WI38 (cell line): ENCODE data around the gene KIF26B.
"Not testable (repeated sequence)": the region's sequence is repeated elsewhere in the genome, so short reads cannot be mapped to it uniquely, and the experiment has no call there.

ENCODE experiments used
- H3K4me3 ChIP-seq: 2 replicates; pipeline ENCODE4 v1.5.1; 2011; ENCODE audit warnings: low read depth, mild to moderate bottlenecking, control low read depth, low read length
- TF ChIP-seq, protein P1 (sequence below): IDR thresholded peaks from 2 replicates; pipeline ENCODE4 v1.5.1; 2012; ENCODE audit warnings: low read depth, mild to moderate bottlenecking, control low read depth, low read length

The KIF26B gene

DNA sequence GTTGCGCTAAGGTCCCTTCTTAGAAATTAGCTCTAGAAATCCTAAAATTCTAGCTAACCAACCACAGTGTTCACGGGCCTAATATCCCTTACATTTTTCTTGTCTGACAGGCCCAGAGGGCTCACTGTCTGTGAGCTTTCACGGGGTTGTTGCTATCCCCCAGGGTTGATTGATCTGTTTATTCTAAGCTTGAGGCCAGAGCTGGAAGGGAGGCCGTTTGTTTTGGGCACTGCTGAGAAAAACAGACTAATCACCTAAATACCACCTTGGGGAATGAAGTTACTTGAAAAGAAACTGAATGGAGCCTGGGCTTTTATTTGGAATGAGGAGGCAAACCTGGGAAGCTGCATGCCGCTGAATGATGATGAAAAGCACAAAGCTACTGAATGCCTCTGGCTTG, 162.4 kb downstream of the KIF26B start:
- TF ChIP-seq, protein P1, sequence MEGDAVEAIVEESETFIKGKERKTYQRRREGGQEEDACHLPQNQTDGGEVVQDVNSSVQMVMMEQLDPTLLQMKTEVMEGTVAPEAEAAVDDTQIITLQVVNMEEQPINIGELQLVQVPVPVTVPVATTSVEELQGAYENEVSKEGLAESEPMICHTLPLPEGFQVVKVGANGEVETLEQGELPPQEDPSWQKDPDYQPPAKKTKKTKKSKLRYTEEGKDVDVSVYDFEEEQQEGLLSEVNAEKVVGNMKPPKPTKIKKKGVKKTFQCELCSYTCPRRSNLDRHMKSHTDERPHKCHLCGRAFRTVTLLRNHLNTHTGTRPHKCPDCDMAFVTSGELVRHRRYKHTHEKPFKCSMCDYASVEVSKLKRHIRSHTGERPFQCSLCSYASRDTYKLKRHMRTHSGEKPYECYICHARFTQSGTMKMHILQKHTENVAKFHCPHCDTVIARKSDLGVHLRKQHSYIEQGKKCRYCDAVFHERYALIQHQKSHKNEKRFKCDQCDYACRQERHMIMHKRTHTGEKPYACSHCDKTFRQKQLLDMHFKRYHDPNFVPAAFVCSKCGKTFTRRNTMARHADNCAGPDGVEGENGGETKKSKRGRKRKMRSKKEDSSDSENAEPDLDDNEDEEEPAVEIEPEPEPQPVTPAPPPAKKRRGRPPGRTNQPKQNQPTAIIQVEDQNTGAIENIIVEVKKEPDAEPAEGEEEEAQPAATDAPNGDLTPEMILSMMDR: no peak
- H3K4me3 ChIP-seq: no peak overlapping the region

- TF ChIP-seq, protein P1: no peak
Observed at GRCh38 chr1:245319094-245319493, 164.3 kb downstream of the KIF26B start.

DNA sequence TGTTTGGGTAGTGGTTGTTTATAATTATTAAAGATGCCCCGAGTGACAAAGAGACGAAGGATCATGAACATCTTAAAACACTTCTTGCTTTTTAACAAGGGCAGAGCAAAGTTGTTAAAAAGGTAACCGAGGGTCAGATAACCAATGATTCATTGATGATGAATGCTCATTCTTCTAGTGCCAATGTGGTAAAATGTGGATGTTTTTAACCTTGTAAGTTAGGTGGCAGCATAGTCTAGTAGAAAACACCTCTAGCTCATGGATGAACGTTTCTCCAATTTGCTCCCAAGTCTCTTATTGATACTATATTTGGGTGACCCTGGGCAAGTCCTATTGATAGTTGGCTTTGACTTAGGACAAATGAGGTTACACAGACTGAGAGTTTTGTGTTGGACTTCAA, 167.9 kb downstream of the KIF26B start:
- no peak overlapping the region for H3K4me3 ChIP-seq
- TF ChIP-seq, protein P1: no peak

More at GRCh38 chr1:245319094-245319493, 164.3 kb downstream of the KIF26B start:
- H3K4me3 ChIP-seq: no peak overlapping the region

DNA sequence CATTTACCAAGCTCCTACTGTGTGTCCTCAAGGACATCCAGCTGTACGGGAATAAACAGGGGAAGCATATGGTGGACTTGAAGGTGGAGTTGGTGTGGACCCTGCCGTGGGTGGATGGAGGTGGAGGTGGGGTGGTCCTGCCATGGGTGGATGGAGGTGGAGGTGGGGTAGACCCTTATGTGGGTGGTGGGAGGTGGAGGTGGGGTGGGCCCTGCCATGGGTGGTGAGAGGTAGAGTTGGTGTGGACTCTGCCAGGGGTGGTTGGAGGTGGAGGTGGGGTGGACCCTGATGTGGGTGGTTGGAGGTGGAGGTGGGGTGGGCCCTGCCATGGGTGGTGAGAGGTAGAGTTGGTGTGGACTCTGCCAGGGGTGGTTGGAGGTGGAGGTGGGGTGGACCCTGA, 169.0 kb downstream of the KIF26B start:
- H3K4me3 ChIP-seq: not testable (repeated sequence)

DNA sequence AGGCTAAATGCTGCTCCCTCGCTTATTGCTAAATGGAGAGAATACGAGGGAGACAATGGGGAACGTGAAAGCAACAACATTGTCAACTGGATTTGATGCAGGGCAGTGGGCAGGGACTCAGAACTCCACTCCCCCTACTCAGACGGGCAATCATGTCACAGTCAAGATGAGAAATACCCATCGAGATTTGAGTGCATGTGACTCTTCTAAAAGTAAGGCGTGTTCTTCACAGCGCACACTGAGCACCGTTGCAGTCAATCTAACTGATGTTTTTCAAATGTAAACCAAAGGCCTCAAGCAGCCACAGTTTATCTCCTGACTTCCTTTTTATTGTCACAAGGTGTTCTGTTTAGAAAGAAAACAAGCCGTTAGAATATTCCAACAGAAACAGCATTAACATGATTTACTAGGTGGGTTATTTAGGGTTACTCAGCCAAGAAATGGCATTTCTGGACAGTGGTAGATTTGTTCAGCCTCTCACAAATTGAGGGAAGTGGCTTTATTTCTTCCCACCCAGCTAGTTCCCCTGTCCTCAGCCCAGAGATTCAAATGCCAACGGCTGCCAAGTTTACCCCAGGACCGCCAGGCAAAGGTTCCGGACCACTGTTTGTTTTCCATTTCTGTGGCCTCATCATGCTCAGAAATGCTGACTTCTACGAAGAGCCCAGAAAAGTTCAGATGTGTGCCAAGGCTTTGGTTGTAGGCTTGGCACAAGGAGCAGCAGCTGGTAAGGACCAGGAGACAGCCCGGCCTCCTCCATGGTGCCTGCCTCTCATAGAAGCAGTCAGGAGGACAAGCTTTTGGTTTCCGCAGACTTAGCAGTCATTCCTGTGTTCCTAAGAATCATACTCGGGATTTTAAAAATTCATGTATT, 171.4 kb downstream of the KIF26B start:
- TF ChIP-seq, protein P1: no peak
- no peak overlapping the region for H3K4me3 ChIP-seq

DNA sequence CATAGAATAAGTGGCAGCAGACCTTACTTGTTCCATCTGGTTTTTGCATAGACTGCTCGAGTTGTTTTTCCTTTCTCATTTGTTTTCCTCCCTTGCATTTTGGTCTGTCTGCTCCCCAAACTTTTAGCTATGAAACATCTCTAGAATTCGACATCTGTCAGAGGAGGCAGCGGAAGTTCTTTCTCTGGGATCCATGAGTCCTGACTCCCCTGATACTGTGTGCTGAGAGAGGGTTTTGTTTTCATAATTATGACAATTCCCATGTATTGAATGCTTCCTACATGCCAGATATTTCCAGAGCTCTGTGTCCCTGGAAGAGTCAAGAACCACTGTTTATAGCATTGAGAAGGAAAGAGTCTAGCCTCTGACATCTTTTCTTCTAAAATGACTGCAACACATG, 172.6 kb downstream of the KIF26B start:
- TF ChIP-seq, protein P1: no peak
- H3K4me3 ChIP-seq: no peak overlapping the region

- TF ChIP-seq, protein P1: no peak
- no peak overlapping the region for H3K4me3 ChIP-seq
Observed at GRCh38 chr1:245327842-245328241, 173.1 kb downstream of the KIF26B start.
